MM.1S (cell line): ENCODE measurements around the gene IRAK4.

Experiments
- CTCF ChIP-seq: fragments of 300-600 bp; sonication (generic); IDR thresholded peaks from 2 replicates; pipeline ENCODE4 v1.5.1; 2016; ENCODE audit warnings: antibody characterized with exemption, low read length, mixed read lengths
- EZH2 ChIP-seq: fragments of 300-600 bp; sonication (generic); optimal IDR thresholded peaks from 2 replicates; pipeline ENCODE3; 2017; ENCODE audit warnings: low read depth, mild to moderate bottlenecking, antibody characterized with exemption, low read length, mixed read lengths
- EZH2phosphoT487 ChIP-seq: fragments of 300-600 bp; sonication (generic); IDR thresholded peaks from 2 replicates; pipeline ENCODE4 v1.6.1; 2018; ENCODE audit warnings: antibody characterized with exemption, low read length

DNA sequence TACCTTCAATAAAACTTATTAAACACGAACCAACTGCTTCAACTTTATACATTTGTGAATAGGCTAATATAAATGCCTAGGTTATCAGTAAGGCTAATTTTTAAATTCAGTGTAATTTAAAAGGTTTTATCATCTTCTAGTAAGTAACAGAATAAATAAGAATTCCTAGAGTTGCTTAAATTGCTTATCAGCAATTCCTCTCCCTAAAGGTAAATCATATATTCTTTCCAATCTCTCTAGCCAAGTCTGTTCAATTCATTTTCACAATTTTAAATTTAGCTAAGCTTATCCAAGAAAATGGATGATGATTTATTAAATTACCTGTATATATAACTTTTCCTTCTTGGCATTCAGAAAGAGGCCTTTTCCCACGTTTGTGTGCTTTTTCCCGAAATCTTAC is 4.7 kb upstream of the IRAK4 start:
- TF ChIP-seq CTCF: no peak
- TF ChIP-seq EZH2: no peak
- TF ChIP-seq EZH2phosphoT487: no peak
